ENCODE data around the gene DCAF4.

DCAF4 gene

DNA sequence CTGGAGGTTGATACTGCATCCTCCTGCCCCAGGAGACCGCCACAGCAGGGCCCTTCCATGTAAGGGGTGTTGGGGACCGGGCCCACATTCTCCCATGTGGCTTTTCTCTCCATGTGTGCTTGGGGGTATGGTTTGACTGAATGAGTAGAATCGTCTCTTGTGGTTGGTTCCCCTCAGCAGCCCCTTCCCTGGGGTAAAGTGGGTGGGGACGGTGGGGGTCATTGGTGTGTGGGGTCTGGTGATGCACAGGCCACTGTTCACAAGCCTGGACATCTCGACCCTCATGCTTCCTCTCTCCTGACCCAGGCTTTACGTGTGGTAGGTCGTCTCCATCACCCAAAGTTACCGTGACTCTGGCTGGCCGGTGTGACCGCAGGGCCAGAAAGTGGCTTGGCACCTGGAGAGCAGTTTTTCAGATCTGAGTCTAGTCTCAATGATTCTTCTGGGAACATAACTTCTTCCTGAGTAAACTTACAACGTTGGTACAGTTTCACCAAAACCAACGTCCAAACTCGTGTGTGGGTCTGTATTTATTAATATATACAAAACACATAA, 17.7 kb downstream of the DCAF4 start (continued):
- TF ChIP-seq, protein P1, sequence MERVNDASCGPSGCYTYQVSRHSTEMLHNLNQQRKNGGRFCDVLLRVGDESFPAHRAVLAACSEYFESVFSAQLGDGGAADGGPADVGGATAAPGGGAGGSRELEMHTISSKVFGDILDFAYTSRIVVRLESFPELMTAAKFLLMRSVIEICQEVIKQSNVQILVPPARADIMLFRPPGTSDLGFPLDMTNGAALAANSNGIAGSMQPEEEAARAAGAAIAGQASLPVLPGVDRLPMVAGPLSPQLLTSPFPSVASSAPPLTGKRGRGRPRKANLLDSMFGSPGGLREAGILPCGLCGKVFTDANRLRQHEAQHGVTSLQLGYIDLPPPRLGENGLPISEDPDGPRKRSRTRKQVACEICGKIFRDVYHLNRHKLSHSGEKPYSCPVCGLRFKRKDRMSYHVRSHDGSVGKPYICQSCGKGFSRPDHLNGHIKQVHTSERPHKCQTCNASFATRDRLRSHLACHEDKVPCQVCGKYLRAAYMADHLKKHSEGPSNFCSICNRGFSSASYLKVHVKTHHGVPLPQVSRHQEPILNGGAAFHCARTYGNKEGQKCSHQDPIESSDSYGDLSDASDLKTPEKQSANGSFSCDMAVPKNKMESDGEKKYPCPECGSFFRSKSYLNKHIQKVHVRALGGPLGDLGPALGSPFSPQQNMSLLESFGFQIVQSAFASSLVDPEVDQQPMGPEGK (CRISPR knock-in tag; IDR thresholded peaks at IDR 0.05; ENCODE audit: borderline replicate concordance) = no peak
- TF ChIP-seq ISL1 (CRISPR knock-in tag; IDR thresholded peaks at IDR 0.05) (no peak), PPARA (CRISPR knock-in tag; IDR thresholded peaks at IDR 0.05; ENCODE audit: borderline replicate concordance) (no peak)

DNA sequence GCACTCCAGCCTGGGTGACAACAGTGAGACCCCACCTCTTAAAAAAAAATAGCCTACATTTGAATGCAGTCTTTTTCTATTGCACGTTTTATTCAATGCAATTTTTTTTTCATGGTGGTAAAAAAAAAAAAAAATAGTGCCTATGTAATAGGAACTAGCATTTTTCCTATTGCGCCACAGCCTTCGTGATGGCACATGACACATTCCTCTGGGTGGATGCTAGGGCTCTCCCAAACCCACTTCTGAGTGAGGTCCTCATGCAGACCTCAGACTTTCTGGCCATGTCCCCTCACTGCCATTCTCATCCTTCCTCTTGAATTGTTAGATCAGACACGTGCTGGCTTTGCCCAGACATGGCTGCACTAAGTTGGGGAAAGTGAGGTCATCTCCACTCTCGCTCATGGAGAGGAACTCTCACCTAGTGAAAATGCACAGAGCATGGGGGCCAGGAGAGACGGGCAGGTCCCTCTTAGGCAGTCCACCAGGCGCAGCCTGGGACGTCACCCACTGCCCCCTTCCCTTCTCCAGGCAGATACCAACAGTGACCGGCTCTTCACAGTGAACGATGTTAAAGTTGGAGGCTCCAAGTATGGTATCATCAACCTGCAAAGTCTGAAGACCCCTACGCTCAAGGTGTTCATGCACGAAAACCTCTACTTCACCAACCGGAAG, 19.2 kb downstream of the DCAF4 start:
- no peak for ATAC-seq
- TF ChIP-seq, protein P2, sequence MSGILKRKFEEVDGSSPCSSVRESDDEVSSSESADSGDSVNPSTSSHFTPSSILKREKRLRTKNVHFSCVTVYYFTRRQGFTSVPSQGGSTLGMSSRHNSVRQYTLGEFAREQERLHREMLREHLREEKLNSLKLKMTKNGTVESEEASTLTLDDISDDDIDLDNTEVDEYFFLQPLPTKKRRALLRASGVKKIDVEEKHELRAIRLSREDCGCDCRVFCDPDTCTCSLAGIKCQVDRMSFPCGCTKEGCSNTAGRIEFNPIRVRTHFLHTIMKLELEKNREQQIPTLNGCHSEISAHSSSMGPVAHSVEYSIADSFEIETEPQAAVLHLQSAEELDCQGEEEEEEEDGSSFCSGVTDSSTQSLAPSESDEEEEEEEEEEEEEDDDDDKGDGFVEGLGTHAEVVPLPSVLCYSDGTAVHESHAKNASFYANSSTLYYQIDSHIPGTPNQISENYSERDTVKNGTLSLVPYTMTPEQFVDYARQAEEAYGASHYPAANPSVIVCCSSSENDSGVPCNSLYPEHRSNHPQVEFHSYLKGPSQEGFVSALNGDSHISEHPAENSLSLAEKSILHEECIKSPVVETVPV (CRISPR knock-in tag; IDR thresholded peaks at IDR 0.05) = no peak

DNA sequence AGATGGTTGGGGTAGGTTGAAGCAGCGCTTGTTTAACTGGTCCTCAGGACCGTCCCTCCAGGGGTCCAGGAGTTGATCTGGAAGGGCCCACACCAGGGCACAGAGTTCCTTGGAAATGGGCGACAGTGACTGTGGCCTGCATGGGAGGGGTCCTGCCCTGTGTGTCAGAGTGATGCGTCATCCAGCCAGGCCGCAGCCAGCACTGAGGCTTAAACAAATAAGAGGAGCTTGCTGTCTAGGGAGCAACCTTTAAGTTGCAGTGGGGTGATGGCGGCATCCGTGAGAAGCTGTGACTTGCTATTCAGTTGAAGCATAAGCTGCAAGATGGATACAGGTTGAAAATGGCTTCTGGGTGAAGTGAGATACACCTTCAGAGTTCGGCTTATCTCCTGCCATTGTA, 20.2 kb downstream of the DCAF4 start:
- ATAC-seq = no peak
- TF ChIP-seq, protein P3, sequence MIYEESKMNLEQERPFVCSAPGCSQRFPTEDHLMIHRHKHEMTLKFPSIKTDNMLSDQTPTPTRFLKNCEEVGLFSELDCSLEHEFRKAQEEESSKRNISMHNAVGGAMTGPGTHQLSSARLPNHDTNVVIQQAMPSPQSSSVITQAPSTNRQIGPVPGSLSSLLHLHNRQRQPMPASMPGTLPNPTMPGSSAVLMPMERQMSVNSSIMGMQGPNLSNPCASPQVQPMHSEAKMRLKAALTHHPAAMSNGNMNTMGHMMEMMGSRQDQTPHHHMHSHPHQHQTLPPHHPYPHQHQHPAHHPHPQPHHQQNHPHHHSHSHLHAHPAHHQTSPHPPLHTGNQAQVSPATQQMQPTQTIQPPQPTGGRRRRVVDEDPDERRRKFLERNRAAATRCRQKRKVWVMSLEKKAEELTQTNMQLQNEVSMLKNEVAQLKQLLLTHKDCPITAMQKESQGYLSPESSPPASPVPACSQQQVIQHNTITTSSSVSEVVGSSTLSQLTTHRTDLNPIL (CRISPR knock-in tag; IDR thresholded peaks at IDR 0.05; ENCODE audit: low read depth) = no peak
- TF ChIP-seq ZFP30 (CRISPR knock-in tag; IDR thresholded peaks at IDR 0.05) = no peak

DNA sequence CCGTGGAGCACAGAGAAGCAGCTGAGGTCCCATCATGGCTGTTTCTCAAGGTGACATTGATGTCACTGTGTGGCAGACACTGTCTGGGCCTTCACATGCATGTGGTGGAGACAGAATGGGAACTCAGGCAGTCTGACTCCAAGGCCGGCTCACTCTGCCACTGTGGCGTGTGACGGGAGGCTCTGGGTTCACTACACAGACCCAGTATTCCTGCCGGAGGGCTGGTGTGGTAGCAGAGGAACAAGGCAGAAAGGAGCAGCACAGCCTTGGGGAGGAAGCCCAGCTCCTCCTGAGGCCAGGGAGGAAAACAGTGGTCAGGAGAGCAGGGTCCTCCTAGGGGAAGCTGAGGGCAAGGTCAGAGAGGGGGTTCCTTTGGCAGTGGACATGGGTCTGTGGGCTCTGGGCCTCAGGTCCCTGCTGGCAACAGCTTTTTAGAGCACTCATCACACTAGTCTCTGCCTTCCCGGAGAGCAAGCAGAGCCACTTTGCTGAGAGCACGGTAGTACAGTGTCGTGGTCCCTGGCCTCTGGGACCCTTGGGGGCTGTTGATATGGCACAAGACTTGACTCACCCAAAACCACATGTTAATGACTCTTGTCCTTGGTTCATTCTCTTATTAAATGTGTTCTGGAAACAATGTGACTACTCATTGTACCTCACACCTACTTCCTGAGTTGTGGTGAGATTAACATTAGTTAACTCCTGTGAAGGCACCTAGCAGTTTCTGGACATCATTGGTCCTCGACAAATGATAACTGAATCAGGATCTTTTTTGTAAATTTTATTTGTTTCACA, 21.3 kb downstream of the DCAF4 start:
- TF ChIP-seq, protein P4, sequence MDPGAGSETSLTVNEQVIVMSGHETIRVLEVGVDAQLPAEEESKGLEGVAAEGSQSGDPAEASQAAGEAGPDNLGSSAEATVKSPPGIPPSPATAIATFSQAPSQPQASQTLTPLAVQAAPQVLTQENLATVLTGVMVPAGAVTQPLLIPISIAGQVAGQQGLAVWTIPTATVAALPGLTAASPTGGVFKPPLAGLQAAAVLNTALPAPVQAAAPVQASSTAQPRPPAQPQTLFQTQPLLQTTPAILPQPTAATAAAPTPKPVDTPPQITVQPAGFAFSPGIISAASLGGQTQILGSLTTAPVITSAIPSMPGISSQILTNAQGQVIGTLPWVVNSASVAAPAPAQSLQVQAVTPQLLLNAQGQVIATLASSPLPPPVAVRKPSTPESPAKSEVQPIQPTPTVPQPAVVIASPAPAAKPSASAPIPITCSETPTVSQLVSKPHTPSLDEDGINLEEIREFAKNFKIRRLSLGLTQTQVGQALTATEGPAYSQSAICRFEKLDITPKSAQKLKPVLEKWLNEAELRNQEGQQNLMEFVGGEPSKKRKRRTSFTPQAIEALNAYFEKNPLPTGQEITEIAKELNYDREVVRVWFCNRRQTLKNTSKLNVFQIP (CRISPR knock-in tag; IDR thresholded peaks at IDR 0.05; ENCODE audit: borderline replicate concordance, low read depth) = no peak
- TF ChIP-seq ZNF70 (CRISPR knock-in tag; IDR thresholded peaks at IDR 0.05) (no peak), ZFP30 (CRISPR knock-in tag; IDR thresholded peaks at IDR 0.05) (no peak), TCF4 (CRISPR knock-in tag; IDR thresholded peaks at IDR 0.05; ENCODE audit: borderline replicate concordance) (no peak), ZNF8 (CRISPR knock-in tag; IDR thresholded peaks at IDR 0.05) (no peak), ISL1 (CRISPR knock-in tag; IDR thresholded peaks at IDR 0.05) (no peak), ZC3H10 (CRISPR knock-in tag; IDR thresholded peaks at IDR 0.05) (no peak), PPARA (CRISPR knock-in tag; IDR thresholded peaks at IDR 0.05; ENCODE audit: borderline replicate concordance) (no peak), ESRRG (CRISPR knock-in tag; IDR thresholded peaks at IDR 0.05) (no peak), CSDC2 (CRISPR knock-in tag; IDR thresholded peaks at IDR 0.05) (no peak), TOX (CRISPR knock-in tag; IDR thresholded peaks at IDR 0.05; ENCODE audit: borderline replicate concordance) (no peak), GLIS3 (CRISPR knock-in tag; IDR thresholded peaks at IDR 0.05) (no peak), RARB (CRISPR knock-in tag; IDR thresholded peaks at IDR 0.05) (no peak)
- TF ChIP-seq, protein P3 (CRISPR knock-in tag; IDR thresholded peaks at IDR 0.05; ENCODE audit: low read depth) = no peak
- TF ChIP-seq, protein P1 (CRISPR knock-in tag; IDR thresholded peaks at IDR 0.05; ENCODE audit: borderline replicate concordance) = no peak
- TF ChIP-seq, protein P2 (CRISPR knock-in tag; IDR thresholded peaks at IDR 0.05) = no peak
- TF ChIP-seq, protein P5, sequence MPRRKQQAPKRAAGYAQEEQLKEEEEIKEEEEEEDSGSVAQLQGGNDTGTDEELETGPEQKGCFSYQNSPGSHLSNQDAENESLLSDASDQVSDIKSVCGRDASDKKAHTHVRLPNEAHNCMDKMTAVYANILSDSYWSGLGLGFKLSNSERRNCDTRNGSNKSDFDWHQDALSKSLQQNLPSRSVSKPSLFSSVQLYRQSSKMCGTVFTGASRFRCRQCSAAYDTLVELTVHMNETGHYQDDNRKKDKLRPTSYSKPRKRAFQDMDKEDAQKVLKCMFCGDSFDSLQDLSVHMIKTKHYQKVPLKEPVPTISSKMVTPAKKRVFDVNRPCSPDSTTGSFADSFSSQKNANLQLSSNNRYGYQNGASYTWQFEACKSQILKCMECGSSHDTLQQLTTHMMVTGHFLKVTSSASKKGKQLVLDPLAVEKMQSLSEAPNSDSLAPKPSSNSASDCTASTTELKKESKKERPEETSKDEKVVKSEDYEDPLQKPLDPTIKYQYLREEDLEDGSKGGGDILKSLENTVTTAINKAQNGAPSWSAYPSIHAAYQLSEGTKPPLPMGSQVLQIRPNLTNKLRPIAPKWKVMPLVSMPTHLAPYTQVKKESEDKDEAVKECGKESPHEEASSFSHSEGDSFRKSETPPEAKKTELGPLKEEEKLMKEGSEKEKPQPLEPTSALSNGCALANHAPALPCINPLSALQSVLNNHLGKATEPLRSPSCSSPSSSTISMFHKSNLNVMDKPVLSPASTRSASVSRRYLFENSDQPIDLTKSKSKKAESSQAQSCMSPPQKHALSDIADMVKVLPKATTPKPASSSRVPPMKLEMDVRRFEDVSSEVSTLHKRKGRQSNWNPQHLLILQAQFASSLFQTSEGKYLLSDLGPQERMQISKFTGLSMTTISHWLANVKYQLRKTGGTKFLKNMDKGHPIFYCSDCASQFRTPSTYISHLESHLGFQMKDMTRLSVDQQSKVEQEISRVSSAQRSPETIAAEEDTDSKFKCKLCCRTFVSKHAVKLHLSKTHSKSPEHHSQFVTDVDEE (CRISPR knock-in tag; IDR thresholded peaks at IDR 0.05) = no peak
- no peak for ATAC-seq
